ENCODE measurements around the gene SSBP3.

DNA sequence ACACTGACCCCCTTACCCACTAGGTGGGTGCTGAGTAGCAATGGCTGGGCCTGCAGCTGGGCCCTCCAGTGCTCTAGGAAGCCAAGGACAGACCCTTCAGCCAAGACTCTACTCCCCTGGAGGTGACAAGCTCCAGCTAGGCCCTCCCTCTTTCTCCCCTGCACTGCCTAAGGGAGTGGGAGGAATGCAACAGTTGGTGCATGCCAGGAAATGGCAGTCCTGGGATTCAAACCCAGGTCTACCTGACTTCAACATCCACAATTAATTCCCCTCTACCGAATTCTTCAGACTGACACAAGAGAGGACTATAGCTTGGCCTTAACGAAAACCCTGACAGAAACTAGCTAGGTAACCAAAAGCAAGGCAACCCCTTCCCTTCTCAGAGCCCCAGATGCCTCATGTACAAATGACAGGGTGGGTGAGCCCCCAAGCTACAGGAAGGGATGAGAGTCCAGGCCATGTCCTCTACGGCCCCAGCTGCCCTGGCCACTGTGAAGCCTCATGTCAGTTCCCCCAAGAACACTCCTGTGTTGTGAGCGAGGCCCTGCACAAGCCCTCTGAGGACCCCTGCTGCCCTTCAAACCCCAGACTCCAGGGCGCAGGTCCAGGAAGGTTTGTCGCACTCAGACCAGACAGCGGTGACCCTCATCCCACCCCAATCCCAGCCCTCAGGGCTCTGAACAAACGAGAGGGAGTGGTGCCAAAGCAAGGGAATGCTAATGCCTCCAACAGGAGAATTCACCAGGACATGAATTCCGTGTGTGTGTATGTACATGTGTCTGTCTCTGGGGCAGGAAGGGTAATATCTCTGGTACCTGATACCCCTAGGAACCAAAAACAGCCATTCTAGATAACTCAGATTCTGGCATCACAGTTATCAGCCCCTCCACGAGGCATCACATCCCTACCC, 113.9 kb downstream of the SSBP3 start:
- TF ChIP-seq POLR2A (IDR thresholded peaks at IDR 0.05), result no peak
- TF ChIP-seq, protein P1, sequence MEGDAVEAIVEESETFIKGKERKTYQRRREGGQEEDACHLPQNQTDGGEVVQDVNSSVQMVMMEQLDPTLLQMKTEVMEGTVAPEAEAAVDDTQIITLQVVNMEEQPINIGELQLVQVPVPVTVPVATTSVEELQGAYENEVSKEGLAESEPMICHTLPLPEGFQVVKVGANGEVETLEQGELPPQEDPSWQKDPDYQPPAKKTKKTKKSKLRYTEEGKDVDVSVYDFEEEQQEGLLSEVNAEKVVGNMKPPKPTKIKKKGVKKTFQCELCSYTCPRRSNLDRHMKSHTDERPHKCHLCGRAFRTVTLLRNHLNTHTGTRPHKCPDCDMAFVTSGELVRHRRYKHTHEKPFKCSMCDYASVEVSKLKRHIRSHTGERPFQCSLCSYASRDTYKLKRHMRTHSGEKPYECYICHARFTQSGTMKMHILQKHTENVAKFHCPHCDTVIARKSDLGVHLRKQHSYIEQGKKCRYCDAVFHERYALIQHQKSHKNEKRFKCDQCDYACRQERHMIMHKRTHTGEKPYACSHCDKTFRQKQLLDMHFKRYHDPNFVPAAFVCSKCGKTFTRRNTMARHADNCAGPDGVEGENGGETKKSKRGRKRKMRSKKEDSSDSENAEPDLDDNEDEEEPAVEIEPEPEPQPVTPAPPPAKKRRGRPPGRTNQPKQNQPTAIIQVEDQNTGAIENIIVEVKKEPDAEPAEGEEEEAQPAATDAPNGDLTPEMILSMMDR (IDR thresholded peaks at IDR 0.05), result no peak
